ENCODE results near the gene ZNF22.

The ZNF22 gene

GRCh38 chr10:44965104-44965503 is 35.6 kb upstream of the ZNF22 start:
- no peak for DNase-seq (ENCODE audit: low read depth)

DNA sequence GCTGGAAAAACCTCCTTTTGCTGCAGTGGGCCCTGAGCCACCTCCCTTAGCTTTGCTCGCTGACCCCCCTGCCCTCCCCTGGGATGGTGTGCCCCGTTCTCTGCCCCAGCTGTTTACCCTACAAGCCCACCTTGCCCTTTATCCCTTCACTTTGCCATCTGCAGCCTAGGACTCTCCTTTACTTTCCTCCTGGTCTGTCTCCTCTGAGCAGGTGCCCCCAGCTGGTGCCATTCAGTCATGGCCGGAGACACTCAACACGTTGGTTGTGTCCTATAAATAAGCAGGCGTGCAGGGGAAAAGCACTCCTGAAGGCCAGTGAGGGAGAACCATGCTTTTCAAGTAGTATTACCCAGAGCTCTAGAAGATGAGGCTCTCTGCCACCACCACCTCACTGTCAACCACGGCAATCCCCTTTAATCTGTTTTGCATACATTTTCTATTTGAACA is 35.0 kb upstream of the ZNF22 start:
- no peak for DNase-seq (ENCODE audit: low read depth)

- no peak for DNase-seq (ENCODE audit: low read depth)
These were observed 34.5 kb upstream of the ZNF22 start for GRCh38 chr10:44966129-44966815.

DNA sequence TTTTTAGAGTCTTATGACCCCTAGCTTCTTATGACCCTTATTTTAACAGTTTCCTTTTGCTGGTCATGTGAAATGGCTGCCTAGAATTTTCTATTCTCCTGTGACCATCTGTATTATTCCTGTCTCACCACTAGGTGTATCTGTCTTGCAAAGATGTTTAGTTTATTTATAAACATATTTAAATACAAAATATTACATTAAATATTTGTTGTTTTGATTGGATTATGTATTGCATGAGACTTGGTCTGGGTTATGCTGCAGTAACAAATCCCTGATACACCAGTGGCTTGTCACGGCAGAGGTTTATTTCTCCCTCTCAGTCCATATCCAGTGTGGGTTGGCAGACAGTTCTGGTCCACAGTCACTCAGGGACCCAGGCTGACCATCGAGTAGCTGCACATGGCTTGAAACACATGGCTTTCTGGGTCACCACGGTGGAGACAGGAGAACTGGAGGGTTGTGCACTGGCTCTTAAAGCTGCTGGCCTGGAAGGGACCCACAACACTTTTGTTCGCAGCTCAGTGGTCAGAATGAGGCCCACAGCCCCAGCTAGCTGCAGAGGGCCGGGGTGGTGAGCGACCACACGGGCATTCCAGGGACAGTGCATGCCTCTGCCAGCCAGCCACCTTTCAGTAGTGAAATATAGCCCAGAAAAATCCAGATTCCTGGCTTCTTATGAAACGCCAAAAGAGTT is 33.8 kb upstream of the ZNF22 start:
- DNase-seq (ENCODE audit: low read depth) = no peak

GRCh38 chr10:44967616-44968015 is 33.1 kb upstream of the ZNF22 start:
- no peak for DNase-seq (ENCODE audit: low read depth)

- DNase-seq (ENCODE audit: low read depth) = no peak
These were observed 32.6 kb upstream of the ZNF22 start for GRCh38 chr10:44968091-44968490.

DNA sequence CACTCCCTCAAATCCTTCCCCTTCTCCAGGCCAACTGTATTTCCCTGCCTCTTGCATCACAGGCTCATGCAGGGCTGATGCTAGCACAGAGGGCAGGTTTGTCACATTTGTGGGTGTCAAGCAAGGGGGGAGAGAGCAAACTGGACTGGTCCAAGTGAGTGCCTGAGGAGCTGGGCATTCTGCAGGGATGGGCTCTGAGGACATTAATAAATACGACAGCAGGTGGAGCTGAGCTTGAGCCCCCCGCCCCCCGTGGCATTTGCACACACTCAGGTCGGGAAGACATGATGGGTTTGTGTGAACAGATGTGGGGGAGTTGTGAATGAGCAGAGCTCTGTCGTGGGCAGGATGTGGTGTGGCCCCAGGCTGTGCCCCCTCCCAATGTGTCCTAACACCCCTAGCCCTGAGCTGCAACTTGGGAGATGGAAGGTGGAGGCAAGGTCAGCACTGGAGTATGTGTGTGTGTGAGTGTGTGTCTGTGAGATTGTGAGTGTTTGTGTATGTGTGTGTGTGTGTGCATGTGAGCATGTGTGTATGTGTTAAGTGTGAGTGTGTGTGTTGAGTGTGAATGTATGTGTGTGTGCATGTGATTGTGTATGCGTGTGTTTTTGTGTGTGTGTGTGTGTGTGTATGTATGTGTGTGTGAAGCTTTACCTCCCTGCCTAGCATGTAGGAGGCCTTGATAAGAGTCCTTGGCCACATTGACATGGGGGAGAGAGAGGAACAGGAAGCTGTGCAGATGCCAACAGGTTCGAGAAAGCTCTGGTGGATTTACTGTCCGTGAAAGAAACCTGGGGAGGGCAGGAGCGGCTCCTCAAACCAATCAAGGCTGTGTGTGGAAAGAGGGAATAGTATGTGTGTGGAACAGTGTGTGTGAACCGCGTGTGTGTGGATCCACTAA is 32.0 kb upstream of the ZNF22 start:
- DNase-seq (ENCODE audit: low read depth) = no peak

GRCh38 chr10:44969854-44970253 is 30.9 kb upstream of the ZNF22 start:
- no peak for DNase-seq (ENCODE audit: low read depth)

DNA sequence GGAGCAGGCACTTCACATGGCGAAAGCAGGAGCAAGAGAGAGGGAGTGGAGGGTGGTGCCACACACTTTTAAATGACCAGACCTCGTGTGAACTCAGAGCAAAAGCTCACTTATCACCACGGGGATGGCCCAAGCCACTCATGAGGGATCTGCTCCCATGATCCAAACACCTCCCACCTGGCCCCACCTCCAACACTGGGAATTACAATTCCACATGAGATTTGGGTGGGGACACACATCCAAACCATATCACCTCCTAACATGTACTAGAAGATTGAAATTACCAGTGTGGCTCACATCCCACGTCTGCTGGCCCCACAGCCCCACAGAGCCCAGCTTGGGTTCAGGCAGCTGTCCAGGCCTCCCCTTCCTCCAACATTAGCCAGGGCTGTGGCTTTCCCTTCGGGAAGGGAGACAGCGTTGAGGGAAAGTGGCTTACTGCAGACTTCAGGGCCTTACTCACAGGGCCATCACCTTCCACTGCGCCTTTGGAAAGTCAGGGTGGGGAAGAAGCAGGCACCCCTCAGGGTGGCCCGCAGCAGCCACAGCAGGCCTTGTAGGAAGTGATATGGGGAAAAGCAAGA is 29.8 kb upstream of the ZNF22 start:
- no peak for DNase-seq (ENCODE audit: low read depth)

DNA sequence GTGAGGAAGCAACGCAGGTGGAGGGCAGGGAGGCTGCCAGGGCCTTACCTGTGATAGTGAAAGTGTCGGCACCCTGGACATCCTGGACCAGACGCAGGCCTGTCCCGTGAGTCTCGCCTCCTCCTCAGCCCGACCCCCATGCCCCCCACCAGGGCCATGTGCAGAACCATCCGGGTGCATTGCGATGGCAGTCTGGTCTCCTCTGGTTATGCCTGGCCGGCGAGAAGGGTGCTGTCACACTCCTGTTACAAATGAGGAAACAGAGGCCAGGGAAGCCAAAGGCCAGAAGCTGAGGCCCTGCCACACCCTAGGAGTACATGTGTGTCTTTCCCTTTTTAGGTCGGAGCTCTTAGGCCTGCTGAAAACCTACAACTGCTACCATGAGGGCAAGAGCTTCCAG is 29.3 kb upstream of the ZNF22 start:
- no peak for DNase-seq (ENCODE audit: low read depth)

GRCh38 chr10:44971935-44972757 is 28.6 kb upstream of the ZNF22 start:
- no peak for DNase-seq (ENCODE audit: low read depth)

DNA sequence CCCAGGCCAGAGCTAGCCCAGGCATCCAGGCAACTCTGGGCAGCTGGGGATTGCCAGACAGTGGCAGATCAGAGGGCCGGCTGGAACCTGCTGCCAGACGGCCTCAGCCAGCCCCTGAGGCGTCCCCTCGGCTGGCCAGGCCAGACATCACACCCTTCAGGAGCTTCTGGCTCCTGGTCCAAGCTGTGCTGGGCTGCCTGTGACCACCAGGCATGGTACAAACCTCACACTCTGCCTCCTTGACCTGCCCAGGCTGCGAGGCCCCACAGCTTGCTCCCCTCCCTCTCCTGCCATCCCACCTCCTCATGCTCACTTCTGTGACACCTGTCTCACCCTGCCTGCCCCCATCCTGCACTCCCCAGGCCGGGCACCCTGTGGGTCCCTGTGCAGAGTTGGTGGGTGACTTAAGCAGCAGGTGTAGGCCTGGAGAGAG is 27.8 kb upstream of the ZNF22 start:
- no peak for DNase-seq (ENCODE audit: low read depth)

DNA sequence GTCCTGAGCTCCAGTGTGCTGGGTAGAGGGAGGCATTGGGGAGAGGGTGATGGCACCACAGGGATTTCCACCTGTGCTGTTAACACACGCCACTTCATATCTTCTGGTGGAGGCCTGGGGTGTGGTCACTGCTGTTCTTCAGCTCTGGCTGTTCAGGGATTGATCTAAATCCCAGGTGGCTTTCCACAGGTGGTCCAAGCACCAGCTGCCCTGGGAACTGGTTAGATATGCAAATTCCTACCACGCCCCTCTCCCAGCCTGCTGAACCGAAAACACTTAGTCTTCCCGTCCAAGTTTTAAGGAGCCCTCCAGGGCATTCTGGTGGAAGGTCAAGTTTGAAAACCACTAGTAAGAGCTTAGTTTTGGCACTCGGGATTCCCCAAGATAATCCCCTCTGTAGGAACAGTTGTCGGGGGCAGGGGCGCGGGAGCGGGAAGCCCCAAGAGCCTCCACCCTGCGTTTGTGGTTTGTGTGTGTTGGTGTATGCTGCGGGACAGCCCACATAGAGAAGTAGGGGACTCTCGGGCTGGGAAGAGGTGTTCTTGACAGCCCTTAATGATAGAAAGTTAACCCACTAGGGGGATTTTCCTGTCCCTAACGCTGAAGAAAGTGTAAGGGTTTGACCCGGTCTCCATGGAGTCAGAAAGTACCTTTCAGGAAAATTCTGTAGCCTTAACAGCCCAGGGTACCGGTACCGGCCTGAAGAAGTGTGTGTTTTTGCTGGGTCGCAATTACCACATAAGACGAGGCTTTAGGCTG is 27.2 kb upstream of the ZNF22 start:
- DNase-seq (ENCODE audit: low read depth) = no peak

DNA sequence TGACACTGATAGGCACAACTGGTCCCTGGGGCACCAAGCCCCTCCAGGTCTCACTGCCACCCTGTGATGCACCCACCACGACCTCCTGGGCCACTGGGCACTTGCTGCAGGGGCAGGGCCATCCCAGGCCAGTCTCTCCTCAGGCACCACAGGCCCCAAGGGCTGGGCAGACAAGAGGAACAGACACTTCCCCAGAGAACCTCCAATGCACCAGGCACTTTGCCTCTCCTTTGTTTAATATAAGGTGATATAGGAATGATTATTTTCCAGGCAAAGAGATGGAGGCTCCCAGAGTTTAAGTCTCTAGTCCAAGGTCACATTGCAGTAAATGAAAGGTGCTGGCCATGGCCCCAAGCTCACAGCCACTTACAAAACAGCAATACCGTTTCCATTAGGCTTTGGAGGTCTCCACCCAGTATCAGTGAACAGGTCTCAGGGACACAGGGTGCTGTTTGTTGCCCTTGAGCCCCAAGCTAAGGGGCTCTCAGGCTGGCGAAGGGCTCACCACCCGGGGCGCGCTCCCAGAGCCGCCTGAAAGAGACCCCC is 26.6 kb upstream of the ZNF22 start:
- DNase-seq (ENCODE audit: low read depth) = no peak

DNA sequence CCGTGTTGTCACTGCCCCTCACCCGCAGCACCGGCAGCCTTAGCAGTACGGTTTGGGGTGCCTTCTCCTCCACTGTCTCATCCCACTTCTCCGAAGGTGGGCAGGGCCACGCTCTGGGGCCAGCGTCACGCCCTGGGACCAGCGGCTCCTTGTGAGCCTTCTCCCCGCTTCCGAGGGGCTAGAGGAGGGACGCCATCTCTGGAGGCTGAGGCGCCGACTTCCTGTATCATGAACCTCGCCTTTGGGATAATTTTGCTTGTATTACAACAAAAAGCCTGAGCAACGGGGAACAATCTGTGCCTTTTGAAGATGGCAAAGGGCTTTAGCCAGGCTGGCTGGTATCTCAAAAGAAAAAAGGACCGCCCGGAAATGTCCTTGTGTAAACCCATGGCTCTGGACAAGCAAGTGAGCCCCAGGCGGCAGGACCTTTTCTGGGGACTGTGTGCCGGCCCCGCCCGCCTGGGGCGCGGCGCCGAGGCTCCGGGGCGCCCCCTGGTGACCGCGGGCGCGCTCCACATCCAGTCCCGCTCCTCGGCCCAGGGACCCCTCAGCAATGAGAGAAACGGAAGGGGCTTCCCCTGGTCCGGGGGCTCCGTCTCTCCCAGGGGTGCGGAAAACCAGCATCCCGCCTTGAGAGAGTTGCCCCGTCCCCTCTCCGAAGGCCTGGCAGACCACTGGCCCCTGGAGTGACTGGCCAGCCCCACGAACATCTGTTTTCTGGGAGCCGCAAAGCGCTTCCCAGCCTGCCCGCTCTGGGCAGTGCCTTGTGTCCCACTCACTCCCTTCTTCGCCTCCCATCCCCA is 25.9 kb upstream of the ZNF22 start:
- no peak for DNase-seq (ENCODE audit: low read depth)

DNA sequence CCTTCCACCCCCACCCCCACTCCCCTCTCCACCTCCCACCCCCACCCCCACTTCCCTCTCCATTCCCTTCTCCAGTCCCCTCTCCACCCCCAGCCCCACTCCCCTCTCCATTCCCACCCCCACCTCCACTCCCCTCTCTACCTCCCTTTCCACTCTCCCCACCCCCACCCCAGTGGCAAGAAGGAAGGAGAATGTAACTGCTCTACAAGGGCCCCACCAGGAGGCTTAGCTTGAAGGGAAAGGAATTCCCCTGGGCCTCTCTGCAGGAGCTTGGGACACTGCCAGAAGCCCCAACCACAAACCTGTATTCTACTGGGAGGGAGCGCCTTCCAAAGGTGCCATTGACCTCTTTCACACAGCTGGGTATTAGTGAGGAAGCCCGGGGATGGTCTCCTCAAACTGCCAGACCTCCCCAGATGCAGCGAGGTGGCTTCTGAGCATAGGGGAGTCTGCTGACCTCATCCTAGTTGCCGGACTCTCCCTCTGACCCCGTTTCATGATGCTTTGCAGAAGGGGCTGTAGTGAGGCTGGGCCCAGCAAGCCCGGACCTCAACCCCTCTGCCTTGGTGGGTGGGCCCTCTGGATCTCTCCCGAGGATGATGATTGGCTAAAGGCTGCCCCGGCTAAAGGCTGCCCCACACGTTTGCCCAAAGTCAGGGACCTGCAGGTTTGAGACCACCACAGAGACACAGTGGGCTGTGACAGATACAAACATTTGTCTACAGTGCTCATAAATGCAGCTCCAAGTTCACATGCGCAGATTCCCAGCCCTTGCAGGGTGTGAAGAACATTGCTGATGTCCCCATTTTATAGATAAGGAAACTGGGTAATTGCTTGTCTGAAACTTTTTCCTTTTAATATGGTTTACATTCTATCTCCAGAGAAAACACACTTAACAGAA is 25.0 kb upstream of the ZNF22 start:
- no peak for DNase-seq (ENCODE audit: low read depth)

DNA sequence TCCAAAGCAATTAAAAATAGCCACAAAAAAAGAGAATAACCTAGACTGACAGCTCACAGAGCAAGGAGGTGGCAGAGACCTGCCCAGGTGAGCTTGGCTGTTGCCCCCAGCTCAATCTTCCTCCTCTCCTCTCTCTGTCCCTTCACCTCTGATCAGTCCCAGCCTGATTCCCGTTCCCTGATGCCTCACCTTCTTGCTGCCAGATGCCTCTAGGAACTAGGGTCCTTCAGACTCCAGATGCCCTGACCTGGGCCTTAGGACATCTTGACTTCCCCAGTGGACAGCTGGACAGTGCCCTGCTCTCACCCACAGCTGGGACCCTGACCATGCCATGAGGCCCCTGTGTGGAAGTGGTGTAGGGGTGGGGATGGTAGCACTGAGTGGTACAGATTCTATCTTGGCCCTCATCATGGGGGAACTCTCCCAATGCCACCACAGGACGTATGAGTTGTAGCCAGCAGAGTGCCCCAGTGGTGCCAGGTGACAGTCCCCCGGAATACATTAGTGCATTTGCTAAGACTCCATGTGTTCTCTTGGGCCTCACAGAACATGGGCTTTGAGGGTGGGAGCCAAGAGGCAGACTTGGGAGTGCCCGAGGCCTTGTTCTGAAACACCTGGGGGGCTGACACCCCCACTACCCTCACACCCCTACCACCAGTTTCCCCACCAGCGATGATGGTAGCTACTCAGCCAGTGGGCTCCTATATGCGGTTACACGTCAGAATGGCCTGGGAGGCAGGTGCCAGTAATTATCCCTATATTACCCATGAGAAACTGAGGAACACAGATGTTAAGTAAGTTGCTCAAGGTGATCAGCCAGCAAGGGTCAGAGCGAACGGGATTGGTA is 24.1 kb upstream of the ZNF22 start:
- no peak for DNase-seq (ENCODE audit: low read depth)
